Ascending aorta (tissue), 2 donors: ENCODE data around the gene ARHGAP20. TPM values are rescaled to one million over a fixed set of nuclear protein-coding genes. Genes with fewer than 3 reads are reported as not detected.

Source experiments
- DNase-seq, 2 donors: peaks; one replicate each; pipeline ENCODE4 v3.0.0-alpha.2; 2019; ENCODE audit warnings: low spot score in 2 of 2
- H3K27ac ChIP-seq, 2 donors: fragments of 200-600 bp; sonication (generic); one replicate each; pipeline ENCODE4 v1.5.1; 2016 to 2017; ENCODE audit warnings: mild to moderate bottlenecking in 1 of 2
- H3K27me3 ChIP-seq: fragments of 200-600 bp; sonication (generic); one replicate; pipeline ENCODE4 v1.5.1; 2017
- H3K36me3 ChIP-seq, 2 donors: fragments of 200-600 bp; sonication (generic); one replicate each; pipeline ENCODE4 v1.5.1; 2016
- H3K4me1 ChIP-seq, 2 donors: fragments of 200-600 bp; sonication (generic); one replicate each; pipeline ENCODE4 v1.5.1; 2016 to 2017; ENCODE audit warnings: mild to moderate bottlenecking in 1 of 2
- H3K4me3 ChIP-seq, 2 donors: fragments of 200-600 bp; sonication (generic); one replicate each; pipeline ENCODE4 v1.5.1; 2016 to 2017; ENCODE audit warnings: mild to moderate bottlenecking in 1 of 2
- H3K9me3 ChIP-seq, 2 donors: fragments of 200-600 bp; sonication (generic); one replicate each; pipeline ENCODE4 v1.5.1; 2016
- CTCF ChIP-seq, 3 experiments: fragments of 200-600 bp in 2 of 3; fragments of 450-650 bp in 1 of 3; sonication (generic) in 2 of 3; IDR thresholded peaks; one replicate each; pipeline ENCODE4 v1.5.1; 2016 to 2019; ENCODE audit warnings: antibody characterized with exemption in 3 of 3, mild to moderate bottlenecking in 1 of 3, moderate library complexity in 1 of 3
- intact Hi-C: fragments of 100-400 bp; cut with DNase I; formaldehyde crosslinking; loops from one replicate; pipeline ENCODE4 v1.15.1; 2023
- total RNA-seq: library from RNA; depleted of rRNA; stranded (reverse); fragments of >200 nt; gene quantifications from one replicate; pipeline ENCODE4 v1.1.0, GENCODE V29; 2016

ARHGAP20 gene
- total RNA-seq, 1 donor from 2014 or later, result 4.9 TPM

GRCh38 chr11:110713449-110713776 is 1.2 kb upstream of the ARHGAP20 start:
- H3K36me3 ChIP-seq, result no peaks in the 10 kb centered on the region
- DNase-seq, result no peak
- peak in 1 of 3 experiments; percentile 16 for TF ChIP-seq CTCF (IDR thresholded peaks at IDR 0.05)
- no peak overlapping the region for H3K27ac ChIP-seq
- no peaks in the 10 kb centered on the region for H3K27me3 ChIP-seq
- H3K9me3 ChIP-seq, result no peaks in the 10 kb centered on the region
- intact Hi-C loops, result loop anchor here (2.0 to 10.0 kb wide), 4 partner anchors 65 to 519 kb away; partner anchors contain the start of gene RDX
- peak overlapping the region; percentile 70 to 87 for H3K4me3 ChIP-seq
- H3K4me1 ChIP-seq, result peaks cover 0 to 4% of the 10 kb centered on the region in 2 donors

GRCh38 chr11:110712659-110713448 is 617 bp upstream of the ARHGAP20 start:
- TF ChIP-seq CTCF (IDR thresholded peaks at IDR 0.05), result no peak
- Histone ChIP-seq H3K9me3 (no peaks in the 10 kb centered on the region), H3K36me3 (no peaks in the 10 kb centered on the region), H3K27me3 (no peaks in the 10 kb centered on the region), H3K4me1 (peaks cover 0 to 4% of the 10 kb centered on the region in 2 donors), H3K4me3 (peak overlapping the region; percentile 70 to 87), H3K27ac (peak overlapping the region in 1 of 2 donors; percentile 11)
- peak in 1 of 2 donors; percentile 63 for DNase-seq
- intact Hi-C loops, result loop anchor here (2.0 to 10.0 kb wide), 4 partner anchors 66 to 519 kb away; partner anchors contain the start of gene RDX

GRCh38 chr11:110711448-110711775 is 825 bp downstream of the ARHGAP20 start:
- Histone ChIP-seq H3K27ac (peak overlapping the region; percentile 72 to 80), H3K36me3 (no peaks in the 10 kb centered on the region), H3K4me1 (peaks cover 0 to 4% of the 10 kb centered on the region in 2 donors), H3K4me3 (peak overlapping the region; percentile 70 to 87), H3K9me3 (no peaks in the 10 kb centered on the region), H3K27me3 (no peaks in the 10 kb centered on the region)
- TF ChIP-seq CTCF (IDR thresholded peaks at IDR 0.05), result no peak
- intact Hi-C loops, result loop anchor here (5.0 to 10.0 kb wide), 3 partner anchors 274 to 521 kb away; partner anchors contain the start of gene RDX
- DNase-seq, result no peak

GRCh38 chr11:110710628-110711381 is 1.4 kb downstream of the ARHGAP20 start:
- peak overlapping the region; percentile 70 to 87 for H3K4me3 ChIP-seq

More at GRCh38 chr11:110710628-110711381, 1.4 kb downstream of the ARHGAP20 start:
- intact Hi-C loops, result loop anchor here (5.0 to 10.0 kb wide), 3 partner anchors 274 to 521 kb away; partner anchors contain the start of gene RDX
- Histone ChIP-seq H3K36me3 (no peaks in the 10 kb centered on the region), H3K27ac (peak overlapping the region in 1 of 2 donors; percentile 72), H3K27me3 (no peaks in the 10 kb centered on the region), H3K4me1 (peaks cover 0 to 4% of the 10 kb centered on the region in 2 donors), H3K9me3 (no peaks in the 10 kb centered on the region)
- no peak for TF ChIP-seq CTCF (IDR thresholded peaks at IDR 0.05)
- DNase-seq, result peak in 1 of 2 donors; percentile 69
